Gastroesophageal sphincter (tissue), 3 donors: Measurements from ENCODE around the gene APOBR.

Experiments used
- CTCF ChIP-seq, 4 experiments: fragments of 200-600 bp in 2 of 4; fragments of 450-650 bp in 2 of 4; sonication (generic) in 1 of 4; IDR thresholded peaks; one replicate each; pipeline ENCODE4 v1.5.1; 2017 to 2019; ENCODE audit warnings: antibody characterized with exemption in 4 of 4, mild to moderate bottlenecking in 2 of 4, moderate library complexity in 2 of 4
- POLR2A ChIP-seq, 2 donors: fragments of 450-650 bp; IDR thresholded peaks; one replicate each; pipeline ENCODE4 v1.6.1; 2017; ENCODE audit warnings: antibody characterized with exemption in 2 of 2, mild to moderate bottlenecking in 2 of 2, moderate library complexity in 1 of 2

DNA sequence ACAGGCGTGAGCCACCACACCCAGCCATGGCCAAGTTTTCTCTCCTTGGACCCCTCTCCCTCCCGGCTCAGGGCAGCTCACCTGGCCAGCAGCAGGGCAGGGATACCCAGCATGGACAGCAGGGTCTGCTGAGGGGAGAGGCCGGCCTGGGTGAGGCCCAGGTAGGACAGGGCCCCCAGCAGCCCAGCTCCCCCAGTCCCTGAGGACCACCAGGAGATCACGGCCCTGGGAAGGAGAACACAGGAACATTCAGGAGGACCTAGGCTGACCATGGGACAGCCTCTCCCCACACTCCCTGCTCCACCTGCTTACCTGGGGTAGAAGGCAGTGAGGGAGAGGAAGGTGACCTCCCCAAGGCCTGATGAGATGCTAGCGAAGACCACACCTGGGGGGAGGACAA is 8.2 kb upstream of the APOBR start:
- TF ChIP-seq CTCF (IDR thresholded peaks at IDR 0.05) (no peak), POLR2A (IDR thresholded peaks at IDR 0.05) (no peak)
